ENCODE measurements around the gene CRTAC1.
"Not testable (repeated sequence)": the region's sequence is repeated elsewhere in the genome, so short reads cannot be mapped to it uniquely, and the experiment has no call there.

CRTAC1 gene

GRCh38 chr10:97865488-97865887 lies 164.9 kb downstream of the CRTAC1 start:
- no peak for DNase-seq

GRCh38 chr10:97863808-97864207 lies 166.6 kb downstream of the CRTAC1 start:
- DNase-seq, result no peak

- DNase-seq, result no peak
Measured at GRCh38 chr10:97861924-97862323, 168.5 kb downstream of the CRTAC1 start.

GRCh38 chr10:97861097-97861750 lies 169.2 kb downstream of the CRTAC1 start:
- no peak for DNase-seq

GRCh38 chr10:97858001-97858439 lies 172.4 kb downstream of the CRTAC1 start:
- DNase-seq, result no peak

GRCh38 chr10:97854743-97855142 lies 175.7 kb downstream of the CRTAC1 start:
- no peak for DNase-seq

GRCh38 chr10:97852840-97853405 lies 177.5 kb downstream of the CRTAC1 start:
- no peak for DNase-seq

- DNase-seq, result no peak
Measured at GRCh38 chr10:97852277-97852676, 178.1 kb downstream of the CRTAC1 start.

GRCh38 chr10:97851341-97852001 lies 178.9 kb downstream of the CRTAC1 start:
- DNase-seq, result peak; percentile 48

GRCh38 chr10:97850446-97850845 lies 180.0 kb downstream of the CRTAC1 start:
- peak; percentile 27 for DNase-seq

GRCh38 chr10:97849687-97850402 lies 180.6 kb downstream of the CRTAC1 start, which contains the start of gene GOLGA7B:
GOLGA7B (plus strand) TSS chr10:97849843; CDS start chr10:97850304, 461 bp downstream.
- DNase-seq, result peak; percentile 64

GRCh38 chr10:97849103-97849686 lies 181.2 kb downstream of the CRTAC1 start:
- peak; percentile 34 for DNase-seq

- DNase-seq, result no peak
Measured at GRCh38 chr10:97844678-97845077, 185.7 kb downstream of the CRTAC1 start.

- not testable (repeated sequence) for DNase-seq
Measured at GRCh38 chr10:97843972-97844371, 186.4 kb downstream of the CRTAC1 start.

- DNase-seq, result no peak
Measured at GRCh38 chr10:97843281-97843671, 187.1 kb downstream of the CRTAC1 start.

GRCh38 chr10:97842656-97843280 lies 187.7 kb downstream of the CRTAC1 start:
- DNase-seq, result no peak

GRCh38 chr10:97842114-97842513 lies 188.3 kb downstream of the CRTAC1 start:
- DNase-seq, result not testable (repeated sequence)

GRCh38 chr10:97841166-97841565 lies 189.3 kb downstream of the CRTAC1 start:
- DNase-seq, result not testable (repeated sequence)

GRCh38 chr10:97838091-97838490 lies 192.3 kb downstream of the CRTAC1 start:
- DNase-seq, result no peak

GRCh38 chr10:97836446-97836845 lies 194.0 kb downstream of the CRTAC1 start:
- DNase-seq, result no peak

- DNase-seq, result no peak
Measured at GRCh38 chr10:97831259-97831658, 199.2 kb downstream of the CRTAC1 start.

- DNase-seq, result no peak
Measured at GRCh38 chr10:97830064-97830463, 200.4 kb downstream of the CRTAC1 start.

GRCh38 chr10:97828721-97829120 lies 201.7 kb downstream of the CRTAC1 start:
- DNase-seq, result no peak
